Measurements from ENCODE around the gene ADAM17.

- no peak for TF ChIP-seq GATA3 (IDR thresholded peaks at IDR 0.05; ENCODE audit: low read depth, low read length)
- no peak for TF ChIP-seq GATA2 (IDR thresholded peaks at IDR 0.05; ENCODE audit: low read depth, low read length)
Measured at GRCh38 chr2:9535177-9535576, 20.5 kb downstream of the ADAM17 start.
